CD4-positive, alpha-beta T cell treated with Interleukin-17A for 4 hours (primary cell): ENCODE measurements around the gene ZSCAN12.

Experiments used
- DNase-seq: peaks from one replicate; pipeline ENCODE4 v3.0.0-alpha.2; 2020; ENCODE audit warnings: mixed read lengths

ZSCAN12 gene

DNA sequence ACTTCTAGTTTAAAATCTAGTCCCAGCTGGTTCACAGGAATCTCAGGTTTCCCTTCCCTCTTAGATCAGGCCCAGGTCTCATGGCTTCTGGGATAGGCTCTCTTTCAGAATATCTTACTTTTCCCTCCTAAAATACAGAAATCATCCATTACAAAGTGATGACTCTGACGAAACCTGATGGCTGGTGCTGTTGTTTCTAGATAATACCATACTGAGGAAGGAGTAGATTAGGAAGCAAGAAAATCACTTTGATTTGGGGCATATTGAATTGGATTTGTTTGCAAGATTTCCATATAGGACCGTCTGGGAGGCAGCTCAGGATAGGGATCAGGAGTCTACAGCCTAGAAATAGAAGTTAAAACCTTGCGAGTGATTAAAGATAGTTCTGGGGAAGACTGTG is 46.2 kb downstream of the ZSCAN12 start:
- no peak for DNase-seq

DNA sequence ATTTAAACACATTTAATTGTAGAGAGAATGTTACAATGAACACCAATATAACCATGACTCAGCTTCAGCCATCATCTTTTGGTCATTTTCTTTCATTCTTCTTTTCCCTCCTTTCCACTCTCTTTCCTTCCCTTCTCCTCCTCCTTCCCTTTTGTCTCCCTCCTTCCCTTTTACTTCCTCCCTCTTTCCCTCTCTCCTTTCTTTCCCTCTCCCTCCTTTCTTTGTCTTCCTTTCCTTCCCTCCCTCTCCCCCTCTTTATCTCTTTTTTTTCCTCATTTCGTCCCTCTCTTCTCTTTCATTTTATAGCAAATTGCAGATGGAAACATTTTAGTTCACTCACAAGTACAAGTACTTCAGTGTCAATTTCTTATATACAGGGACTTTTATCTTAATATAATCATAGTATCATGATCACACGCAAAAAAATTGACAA is 48.0 kb downstream of the ZSCAN12 start:
- DNase-seq: no peak

DNA sequence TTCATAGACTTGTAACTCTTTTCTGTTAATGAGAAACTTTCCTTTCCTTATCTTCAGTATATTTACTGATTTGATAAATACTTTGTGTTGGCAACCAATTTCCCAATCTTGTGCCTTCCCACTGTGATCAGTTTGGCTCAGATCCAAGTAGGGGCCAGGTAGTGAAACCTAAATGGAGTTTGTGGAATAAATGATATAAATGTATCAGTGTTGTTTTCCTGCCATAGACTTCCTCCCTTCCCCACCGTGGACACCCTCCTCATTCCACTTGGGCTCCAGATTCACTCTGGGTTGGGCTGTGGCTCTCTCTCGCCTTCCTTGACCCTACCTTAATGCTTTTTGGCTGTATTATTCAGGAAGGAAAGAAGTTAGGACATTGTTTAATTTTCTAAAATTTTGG is 48.5 kb downstream of the ZSCAN12 start:
- DNase-seq: no peak

DNA sequence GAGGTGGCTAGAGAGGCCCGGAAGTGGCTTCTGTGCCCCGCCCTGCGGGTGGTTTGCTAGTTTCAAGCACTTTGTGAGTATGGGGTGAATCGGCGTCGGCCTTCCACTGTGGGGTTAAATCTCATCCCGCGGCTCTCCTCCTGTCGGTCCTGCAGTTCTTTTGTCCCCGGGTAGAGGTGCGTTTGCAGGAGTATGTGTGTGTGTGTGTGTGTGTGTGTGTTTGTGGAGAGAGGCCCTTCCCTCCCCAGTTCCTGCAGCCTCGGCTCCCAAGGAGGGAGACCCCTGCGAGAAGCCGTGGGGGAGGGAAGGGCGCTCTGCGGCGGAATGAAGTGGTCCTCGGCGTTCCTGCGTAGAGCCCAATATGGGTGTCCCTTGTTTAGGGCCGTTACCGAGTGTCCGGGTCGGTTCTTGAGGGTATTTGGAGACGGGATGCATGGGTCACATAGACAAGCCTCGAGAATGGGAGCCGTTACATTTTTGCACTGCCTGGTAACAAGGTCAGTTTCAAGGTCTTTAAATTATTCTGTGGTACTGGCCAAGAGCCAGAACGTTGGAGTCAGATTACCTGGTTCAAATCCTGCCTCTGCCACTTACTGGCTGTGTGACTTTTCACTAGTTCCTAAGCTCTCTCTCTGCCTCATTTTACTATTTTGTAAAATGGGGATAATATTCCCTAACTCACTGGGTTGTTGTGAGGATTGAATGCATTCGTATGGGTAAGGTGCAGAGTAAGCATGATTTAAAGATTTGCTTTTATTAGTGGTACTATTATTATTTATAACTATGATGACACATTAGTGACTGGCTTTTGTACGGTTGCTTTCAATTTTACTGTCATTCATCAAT is 49.4 kb downstream of the ZSCAN12 start, which contains the start of gene ZKSCAN3:
TSS of gene ZKSCAN3 (plus strand) at position 56 of the 846 bp plus-strand sequence. CDS start 9,640 bp downstream, outside the sequence.
- peak; percentile 88 for DNase-seq

DNA sequence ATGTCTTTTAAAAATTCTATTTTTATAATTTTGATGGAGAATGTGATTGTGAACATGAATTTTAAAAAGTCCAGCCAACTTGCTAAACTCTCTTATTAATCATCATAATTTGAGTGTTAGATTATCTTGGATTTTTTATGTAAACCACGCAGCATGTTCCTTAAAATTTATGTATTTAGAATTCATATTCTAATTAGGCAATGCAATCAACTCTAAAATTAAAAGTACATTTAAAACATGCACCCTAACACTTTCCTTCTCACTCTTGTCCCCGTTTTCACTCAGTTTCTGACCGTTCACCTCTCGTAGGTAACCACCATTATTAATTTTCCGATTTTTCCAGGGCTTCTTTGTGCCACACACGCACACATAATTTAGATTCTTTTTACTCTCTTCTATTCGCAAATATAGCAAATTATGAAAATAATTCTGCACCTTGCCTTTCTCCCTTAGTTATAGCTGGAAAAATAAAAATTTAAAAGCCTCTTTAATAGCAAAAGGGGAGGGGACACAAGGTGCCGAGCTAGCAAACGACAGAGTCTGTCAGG is 50.1 kb downstream of the ZSCAN12 start:
- no peak for DNase-seq

DNA sequence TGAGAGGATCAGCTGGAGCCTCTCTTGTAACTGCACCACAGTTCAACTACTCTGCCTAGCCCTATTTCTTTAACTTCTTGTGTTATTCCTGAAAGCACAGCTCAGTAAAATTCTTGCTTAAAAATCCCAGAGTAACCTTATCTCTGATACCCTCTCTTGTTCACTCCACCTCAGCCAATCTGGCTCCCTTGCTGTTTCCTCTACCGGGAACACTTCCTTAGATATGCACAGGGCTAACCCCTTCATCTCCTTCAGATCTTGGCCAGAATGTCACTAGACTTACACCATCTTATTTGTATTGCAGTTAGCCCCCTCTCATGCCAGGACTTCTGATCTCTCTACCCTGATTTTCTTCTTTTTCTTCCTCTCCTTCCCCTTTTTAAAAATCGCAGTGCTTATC is 52.4 kb downstream of the ZSCAN12 start:
- no peak for DNase-seq

DNA sequence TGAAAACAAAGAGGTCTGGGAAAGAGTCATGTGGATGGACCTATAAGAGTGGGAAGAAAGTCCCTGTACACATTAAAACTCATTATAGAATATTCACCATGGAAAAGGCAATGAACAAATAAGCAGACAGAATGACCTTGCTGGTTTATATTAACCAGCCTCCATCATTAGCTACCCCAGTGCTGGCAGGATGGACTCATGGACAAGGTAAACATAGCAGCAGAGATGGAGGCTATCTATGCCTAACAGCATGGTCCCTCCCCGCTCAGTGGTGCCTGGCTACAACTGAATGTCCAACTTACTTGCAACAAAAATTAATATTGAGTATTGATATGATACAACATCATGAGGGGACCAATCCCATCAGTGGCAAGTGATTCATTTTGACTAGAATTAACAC is 54.3 kb downstream of the ZSCAN12 start:
- no peak for DNase-seq

DNA sequence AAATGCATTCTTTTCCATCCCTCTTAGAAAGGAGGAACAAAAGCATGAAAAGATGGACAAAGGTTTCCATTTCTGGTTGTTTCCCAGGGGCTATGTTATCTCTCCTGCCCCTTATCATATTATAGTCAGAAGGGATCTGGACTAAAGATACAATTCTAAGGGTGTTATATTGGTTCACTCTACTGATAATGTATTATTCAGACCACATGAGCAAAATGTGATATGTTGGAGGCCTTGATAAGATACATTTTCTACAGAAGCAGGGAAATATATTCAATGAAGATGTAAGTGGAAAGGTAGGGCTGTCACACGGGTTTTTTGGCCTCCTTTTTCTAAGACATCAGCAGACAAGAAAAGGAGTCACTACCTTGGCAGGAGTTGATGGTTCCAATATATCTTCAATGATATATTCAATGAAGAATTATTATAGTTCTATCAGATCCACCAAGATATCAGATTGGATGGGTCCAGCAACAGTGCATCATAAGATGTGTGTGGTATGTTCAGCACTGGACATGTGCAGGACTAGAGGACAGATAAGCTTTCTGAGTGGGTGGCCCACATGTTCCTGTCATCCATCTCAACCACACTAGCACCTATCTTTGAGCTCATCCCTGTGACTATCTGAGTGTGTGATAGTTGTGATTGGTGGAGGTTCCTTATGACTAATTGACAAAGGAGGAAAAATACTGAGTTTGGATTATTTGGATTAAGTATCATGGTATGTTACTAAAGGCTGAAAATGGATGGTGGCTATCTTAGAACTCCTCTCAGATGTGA is 55.5 kb downstream of the ZSCAN12 start:
- DNase-seq: no peak

DNA sequence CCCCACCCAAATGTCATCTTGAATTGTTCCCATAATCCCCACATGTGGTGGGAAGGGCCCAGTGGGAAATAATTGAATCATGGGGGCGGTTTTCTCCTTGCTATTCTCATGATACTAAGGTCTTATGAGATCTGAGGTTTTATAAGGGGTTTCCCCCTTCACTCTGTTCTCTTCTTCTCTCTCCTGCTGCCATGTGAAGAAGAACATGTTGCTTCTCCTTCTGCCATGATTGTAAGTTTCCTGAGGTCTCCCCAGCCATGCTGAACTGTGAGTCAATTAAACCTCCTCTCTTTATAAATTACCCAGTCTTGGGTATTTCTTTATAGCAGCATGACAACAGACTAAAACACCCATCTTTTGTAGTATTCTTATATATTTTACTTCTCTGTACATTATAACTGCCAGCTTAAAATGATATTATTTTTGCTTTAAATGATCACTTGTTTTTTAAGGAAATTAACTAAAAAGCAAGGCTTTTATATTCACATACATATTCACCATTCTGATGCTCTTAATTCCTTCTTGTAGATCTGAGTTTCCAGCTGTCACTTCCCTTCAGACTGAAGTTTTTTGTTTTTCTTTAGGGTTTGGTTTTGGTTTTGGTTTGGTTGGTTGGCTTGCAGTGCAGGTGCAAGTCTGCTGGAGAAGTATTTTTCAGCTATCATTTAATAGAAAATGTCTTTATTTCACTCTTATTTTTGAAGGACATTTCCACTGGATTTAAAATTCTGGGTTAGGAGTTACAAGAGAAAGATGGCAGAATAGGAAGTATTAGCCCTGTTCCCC is 59.0 kb downstream of the ZSCAN12 start:
- DNase-seq: no peak

DNA sequence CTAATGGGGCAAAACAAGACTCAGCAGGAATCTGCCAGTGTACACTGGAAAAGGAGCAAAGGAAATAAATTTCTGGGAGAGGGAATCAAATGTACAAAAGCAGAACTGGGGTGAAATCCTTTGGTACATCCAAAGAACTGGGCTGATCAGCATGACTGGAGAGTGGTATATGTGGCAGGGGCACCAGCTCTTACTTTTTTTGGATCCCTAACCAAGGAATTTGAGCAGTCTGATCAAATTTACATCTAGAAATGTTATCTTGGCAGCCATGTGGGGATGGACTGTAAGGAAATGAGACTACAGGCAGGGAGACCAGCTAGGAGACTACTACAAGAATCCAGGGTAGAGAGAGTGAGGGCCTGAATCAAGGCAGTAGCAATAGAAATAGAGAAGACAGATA is 62.4 kb downstream of the ZSCAN12 start:
- no peak for DNase-seq

DNA sequence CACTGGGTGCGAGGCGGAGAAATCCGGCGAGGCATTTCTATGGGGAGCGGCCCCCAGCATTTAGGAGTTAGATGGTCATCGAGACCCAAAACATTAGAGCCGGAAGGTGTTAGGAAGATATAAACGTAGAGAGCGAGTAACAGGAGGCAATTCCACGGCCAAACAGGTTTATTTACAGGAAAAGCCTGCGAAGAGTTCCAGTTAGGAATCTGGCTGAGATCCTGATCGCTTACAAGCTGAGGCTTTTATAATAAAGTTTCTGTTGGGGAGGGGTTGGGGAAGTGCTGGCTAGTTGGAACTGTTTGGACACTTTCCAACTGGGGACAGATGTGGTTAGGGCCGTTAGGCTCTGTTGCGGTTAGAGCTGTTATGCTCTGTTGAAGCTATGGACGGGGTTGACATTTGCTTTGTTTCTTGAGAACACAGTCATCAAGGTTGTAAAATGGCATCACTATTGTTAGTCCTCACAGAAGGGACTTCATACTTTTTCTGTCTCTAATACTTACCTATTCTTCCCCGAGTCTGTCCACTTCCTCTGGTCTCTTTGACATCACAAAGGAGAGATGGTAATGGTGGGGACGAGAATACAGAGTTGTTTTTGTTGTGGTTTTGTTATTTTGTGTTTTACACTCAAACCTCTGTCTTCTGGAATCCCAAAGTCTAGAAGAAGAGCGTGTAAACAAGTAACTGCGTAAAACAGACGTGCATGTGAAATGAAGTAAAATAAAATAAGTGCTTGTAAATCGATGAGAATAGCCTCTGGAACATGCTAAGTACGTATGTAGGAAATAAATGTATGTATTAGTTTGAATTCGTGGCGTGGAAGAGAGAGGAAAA is 63.0 kb downstream of the ZSCAN12 start:
- peak; percentile 34 for DNase-seq

DNA sequence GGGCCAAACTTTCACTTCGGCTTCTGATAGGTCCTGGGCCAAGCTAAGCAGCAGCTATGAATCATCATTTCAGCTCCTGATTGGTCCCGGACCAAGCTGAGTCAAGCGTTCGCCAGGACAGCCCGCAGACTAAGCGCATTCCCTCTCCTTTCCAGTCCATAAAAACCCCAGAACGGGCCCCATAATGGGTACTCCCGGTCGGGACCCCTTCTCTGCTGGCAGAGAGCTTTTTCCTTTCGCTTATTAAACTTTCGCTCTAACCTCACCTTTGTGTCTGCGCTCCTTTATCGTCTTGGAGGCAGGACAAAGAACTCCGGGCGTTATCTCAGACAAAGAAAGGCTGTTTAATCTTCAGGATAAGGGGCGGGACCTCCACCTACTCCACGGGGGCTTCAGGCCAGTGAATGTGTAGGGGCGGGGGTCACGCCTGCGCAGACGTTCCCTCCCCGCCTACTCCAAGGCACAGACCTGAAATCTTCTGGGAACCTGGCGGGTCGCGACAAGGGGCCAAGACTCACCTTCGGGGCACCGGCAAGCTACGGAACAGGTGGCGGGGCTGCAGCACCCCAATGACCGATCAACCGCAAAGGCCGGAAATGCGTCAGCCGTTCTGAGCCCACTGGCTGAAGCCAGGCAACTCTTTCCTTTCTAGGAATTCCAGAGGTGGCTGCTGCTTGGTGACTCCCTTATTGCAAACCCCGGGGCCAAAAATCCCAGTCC is 63.8 kb downstream of the ZSCAN12 start, which contains the start of gene ZSCAN31:
TSS of gene ZSCAN31 (minus strand) at position 585 of the 720 bp plus-strand sequence. CDS start 6,465 bp downstream, outside the sequence.
- peak; percentile 84 for DNase-seq

DNA sequence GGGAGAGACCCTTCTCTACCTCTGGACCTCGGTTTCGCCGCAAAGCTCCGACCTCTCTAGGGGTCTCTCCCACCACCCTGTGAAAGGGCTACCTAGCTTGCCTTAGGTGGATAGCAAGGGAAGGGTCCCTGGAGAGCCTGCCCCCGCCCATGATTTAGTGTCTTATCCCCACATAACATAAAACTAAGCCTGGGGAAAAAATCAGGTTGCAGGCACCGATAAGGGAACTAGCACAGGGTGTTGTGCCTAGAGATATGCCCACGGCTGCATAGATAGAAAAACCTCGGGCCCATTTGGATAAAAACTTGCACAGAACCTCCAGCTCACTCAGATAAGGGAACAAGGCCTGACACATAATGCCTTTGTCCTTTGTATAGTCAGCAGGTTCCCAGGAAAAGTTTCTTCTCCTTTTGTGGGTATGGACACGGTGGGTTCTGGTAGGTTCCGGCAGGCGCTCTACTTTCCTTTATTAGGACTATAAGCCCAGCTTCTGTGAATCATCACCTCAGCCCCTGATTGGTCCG is 64.4 kb downstream of the ZSCAN12 start:
- no peak for DNase-seq

DNA sequence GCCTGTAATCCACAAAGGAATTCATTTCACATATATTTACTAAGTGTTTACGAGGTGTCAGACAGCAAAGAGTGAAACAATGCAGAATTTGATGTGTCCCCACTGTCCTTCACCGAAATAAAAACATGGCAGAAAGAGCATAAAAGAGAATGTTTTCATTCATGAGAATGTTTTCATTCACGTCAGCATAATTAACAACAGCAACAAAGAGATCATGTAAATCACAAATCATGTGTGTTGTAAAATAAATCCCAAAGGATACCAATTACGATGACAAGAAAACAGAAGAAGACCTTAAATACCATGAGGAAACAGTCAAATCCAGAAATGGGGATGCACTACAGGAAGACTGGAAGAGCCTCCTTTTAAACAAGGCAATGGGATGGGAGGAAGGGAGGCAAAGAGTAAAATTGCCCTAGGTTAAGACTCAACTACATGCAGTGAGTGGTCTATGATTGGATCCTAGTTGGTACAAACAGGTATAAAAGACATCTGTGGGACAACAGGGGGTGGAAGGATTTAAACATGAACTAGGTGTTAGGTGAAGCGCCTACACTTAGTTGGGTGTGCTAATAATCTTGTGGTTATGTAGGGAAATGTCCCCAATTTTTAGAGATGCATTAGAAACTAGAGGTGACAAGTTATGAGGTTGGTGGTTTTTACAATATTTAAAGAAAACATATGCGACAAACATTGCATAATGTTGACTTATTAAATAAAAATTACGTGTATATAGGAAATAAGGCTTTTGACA is 65.1 kb downstream of the ZSCAN12 start:
- no peak for DNase-seq

DNA sequence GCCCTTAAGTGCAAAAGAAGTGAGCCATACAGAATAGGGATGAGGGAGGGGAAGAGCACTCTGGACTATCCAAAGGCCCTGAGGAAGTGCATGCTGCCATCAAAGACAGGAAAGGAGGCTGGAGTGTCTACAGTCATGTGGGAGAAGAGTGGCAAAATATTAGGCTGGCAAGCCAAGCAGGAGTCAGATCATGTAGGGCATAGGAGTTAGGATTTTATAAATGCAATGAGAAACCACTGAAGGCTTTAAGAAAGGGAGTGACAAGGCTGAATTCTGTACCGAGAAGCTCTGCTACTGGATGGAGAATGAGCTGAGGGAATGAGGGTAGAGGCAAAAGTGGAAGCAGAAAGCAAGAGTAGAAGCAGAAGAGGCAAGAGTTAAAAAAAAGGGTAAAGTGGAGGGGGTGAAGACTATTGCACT is 65.9 kb downstream of the ZSCAN12 start:
- DNase-seq: no peak

DNA sequence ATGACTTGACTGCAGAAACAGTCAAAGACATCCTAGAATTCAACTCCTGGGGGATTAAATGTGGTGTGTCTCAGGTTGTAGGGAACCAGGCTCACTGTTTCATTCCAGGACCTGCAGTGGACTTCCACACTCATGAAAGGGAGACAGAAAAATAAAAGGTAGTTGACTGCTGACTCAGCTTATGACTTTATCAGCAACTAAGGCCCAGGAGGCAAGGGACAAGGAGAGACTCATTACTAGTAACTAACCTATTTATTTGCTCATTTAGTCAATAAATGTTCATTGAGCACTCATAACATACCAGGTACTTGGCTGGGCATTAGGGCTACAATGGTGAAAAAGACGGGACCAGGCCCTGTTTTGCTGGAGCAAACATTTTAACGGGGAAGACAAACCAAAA is 66.5 kb downstream of the ZSCAN12 start:
- no peak for DNase-seq

DNA sequence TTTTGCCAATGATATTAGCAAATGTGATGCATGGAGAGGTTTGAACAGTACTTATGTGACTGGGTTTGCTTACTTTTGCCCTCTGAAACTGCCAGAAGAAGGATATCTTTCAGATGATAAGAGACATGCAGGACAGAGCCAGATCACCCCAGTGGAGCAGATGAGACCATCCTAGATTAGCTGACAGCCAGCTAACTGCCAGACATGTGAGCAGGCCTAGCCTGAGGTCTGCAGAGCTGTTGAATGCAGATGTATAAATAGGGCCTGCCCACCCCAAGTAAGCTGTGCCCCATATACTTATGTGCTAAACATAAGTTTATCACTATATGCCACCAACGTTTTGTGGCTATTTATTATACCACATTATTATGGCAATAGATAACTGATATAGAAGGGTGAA is 69.5 kb downstream of the ZSCAN12 start:
- DNase-seq: no peak
